GM12891 (cell line): ENCODE results near the gene DRD1.
"Not testable (repeated sequence)": the region's sequence is repeated elsewhere in the genome, so short reads cannot be mapped to it uniquely, and the experiment has no call there.

Experiments
- POLR2A ChIP-seq: IDR thresholded peaks from 2 replicates; pipeline ENCODE4 v1.6.1; 2011; ENCODE audit warnings: low read depth, low read length, control low read depth
- POLR2AphosphoS5 ChIP-seq: IDR thresholded peaks from 2 replicates; pipeline ENCODE4 v1.6.1; 2011; ENCODE audit warnings: low read depth, low read length, control low read depth
- SPI1 ChIP-seq: IDR thresholded peaks from 2 replicates; pipeline ENCODE4 v1.6.1; 2011; ENCODE audit warnings: low read depth, low read length, control low read depth

DNA sequence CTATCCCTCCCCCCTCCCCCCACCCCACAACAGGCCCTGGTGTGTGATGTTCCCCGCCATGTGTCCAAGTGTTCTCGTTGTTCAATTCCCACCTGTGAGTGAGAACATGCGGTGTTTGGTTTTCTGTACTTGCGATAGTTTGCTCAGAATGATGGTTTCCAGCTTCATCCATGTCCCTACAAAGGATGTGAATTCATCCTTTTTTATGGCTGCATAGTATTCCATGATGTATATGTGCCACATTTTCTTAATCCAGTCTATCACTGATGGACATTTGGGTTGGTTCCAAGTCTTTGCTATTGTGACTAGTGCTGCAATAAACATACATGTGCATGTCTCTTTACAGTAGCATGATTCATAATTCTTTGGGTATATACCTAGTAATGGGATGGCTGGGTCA, 48.6 kb downstream of the DRD1 start:
- TF ChIP-seq POLR2A, POLR2AphosphoS5, SPI1: not testable (repeated sequence)
